Endometrial microvascular endothelial cells (primary cell): ENCODE data around the gene PRDM12. TPM values are rescaled to one million over a fixed set of nuclear protein-coding genes. Genes with fewer than 3 reads are reported as not detected.

Experiments used
- in situ Hi-C: cut with HindIII; loops from 2 replicates; pipeline ENCODE4 v1.10.0; 2017; ENCODE audit warnings: low sequenced_read_pairs, low pct_unique_long_range_greater_than_20kb; ENCODE audit errors: inconsistent ontology term
- total RNA-seq: library from RNA; depleted of rRNA; stranded (reverse); fragments of >200 nt; gene quantifications from one replicate; pipeline ENCODE4 v1.2.3, GENCODE V29; 2015; ENCODE audit errors: inconsistent ontology term

PRDM12 gene
- total RNA-seq, 1 donor from 2014 or later = not detected

DNA sequence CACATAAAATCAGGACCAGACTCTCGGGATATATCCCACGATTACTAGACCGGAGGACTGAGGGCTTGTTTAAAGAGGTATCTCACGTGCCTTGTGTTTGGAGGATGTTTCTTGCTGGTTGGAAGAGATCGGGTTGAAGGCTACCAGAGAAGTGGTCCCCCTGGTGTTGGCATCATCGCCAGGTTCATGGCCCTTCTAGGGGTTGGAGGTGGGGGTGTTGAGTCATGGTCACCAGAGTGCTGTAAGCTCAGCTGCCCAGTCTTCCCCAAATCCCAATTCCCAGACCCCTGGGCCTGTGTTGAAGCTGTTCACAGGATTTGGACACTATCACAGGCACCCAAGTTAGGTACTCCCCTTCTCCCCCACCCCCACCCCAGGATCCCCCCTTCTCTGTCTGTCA, 29.1 kb upstream of the PRDM12 start:
- in situ Hi-C loops = no loop called here

DNA sequence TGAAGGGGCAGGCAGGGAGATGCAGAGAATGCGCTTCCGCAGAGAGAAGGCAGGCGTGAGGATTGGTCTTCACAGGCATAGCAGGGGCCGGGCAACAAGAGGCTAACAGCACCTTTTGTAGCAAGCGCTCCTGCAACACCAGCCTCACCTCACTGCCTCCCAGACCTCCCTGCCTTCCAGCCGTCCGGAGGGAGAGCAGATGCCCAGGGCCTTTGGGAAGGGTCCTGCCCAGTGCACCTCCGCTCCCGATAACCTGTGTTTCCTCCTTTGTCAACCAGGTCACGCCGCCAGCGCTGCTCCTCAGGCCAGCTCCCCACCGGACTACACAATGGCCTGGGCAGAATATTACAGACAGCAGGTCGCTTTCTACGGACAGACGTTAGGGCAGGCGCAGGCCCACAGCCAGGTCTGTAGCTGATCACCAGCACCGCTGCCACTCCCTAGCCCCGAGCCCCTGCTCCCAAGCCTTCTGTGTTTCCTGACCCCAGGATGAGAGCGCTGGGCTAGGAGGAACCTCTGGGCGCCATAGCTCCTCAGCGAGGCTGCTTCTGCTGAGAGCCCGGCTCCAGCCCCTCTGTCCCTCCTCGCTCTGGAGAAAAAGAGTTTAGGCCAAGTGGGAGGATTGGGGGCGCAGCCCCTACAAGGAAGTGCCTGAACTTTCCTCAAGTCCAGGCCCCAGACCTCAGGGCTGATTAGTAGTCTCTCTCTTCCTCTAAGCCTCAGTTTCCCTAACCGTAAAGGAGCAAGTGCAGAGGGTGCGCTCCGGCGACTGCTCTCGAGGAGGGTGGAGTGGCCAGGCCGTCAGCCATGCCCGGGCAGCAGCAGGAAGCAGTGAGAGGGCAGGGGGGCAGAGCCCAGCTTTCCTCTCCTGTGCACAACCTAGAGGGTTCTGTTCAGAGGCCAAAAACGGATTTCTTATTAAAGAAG, 28.4 kb upstream of the PRDM12 start:
- in situ Hi-C loops = no loop called here

DNA sequence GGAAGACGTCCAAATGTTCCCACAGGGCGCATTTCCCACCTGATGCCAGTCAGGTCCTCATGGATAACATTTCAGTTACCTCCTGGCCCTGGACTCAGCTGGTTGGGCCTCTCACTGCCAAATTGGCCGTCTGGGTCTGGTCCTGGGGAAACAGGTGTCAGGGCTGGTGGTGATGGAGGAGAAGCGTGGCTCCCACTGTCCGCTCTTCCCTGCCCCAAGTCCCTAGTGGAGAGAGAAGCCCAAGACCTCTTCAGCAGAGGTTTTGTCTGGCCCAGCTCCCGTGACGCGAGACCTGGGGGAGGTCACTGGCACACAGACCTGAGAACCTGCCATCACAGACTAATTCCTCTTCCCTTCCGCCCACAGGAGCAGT, 27.8 kb upstream of the PRDM12 start:
- in situ Hi-C loops = no loop called here

DNA sequence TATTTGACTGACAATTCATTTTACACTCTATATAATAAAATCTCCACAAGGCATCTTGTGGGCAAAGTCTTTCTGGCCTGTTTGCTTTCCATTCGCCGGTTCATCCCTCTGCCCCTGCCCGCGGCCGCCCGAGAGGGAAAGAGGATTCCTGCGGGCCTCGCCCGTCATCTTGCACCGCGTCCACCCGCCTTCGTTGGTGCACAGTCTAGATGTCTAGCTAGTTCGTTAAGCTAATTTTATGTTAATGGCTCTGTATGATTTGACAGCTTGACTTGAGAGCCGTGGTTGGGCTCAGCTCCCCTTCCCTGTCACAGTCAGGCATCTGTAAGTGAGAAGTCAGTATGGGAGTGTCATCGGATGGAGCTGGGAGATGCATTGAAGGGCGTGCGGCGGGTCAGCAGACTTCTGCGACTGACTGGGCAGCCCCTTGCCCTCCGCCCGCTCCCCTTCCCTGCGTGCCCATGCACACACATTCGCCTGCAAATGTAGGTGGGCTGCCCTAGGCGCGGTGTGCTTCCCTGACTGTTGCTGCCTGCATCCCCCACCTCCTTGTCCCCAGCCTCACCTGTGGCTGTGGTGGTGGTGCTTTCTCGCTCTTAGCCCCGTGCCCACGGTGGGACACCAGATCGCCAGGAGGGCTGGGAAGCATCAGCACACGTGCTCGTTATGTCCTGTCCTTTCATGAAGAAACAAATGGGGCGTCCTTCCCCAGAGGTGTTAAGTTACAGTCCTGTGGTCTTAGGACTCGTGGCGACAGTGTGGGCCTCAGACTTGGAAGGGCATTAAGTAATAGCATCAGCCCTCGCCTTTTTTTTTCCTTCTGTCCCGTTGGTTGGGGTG, 25.9 kb upstream of the PRDM12 start:
- in situ Hi-C loops = no loop called here

DNA sequence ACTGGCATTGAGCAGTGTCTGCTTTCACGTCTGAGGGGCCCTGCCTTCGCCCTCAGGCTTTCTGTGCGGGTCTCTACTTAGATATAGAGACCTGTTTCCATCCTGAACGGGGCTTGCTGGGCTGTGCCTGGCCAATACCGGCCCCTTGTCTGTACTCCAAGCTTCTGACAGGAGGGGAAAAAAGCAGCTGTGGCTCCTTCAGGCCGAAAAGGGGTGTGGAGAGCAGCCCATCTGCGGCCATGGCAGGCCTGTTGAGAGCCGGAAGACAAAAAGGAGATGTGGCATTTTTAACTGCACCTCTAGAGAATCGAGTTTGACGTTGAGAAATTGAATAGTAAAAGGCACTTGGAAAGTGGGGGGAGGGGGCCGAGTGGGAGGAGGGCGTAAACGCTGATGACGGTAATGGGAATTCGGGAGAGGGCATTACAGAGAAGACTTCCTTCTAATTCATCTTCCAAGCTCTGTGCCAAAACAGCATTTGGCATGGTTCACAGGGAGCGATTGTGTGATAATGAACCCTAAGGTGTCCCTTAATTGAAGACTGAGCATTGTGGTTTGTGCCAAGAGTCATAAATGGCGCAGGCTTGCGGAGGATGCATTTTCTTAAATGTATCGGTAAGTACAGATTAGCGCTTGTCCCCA, 25.1 kb upstream of the PRDM12 start:
- in situ Hi-C loops = no loop called here

DNA sequence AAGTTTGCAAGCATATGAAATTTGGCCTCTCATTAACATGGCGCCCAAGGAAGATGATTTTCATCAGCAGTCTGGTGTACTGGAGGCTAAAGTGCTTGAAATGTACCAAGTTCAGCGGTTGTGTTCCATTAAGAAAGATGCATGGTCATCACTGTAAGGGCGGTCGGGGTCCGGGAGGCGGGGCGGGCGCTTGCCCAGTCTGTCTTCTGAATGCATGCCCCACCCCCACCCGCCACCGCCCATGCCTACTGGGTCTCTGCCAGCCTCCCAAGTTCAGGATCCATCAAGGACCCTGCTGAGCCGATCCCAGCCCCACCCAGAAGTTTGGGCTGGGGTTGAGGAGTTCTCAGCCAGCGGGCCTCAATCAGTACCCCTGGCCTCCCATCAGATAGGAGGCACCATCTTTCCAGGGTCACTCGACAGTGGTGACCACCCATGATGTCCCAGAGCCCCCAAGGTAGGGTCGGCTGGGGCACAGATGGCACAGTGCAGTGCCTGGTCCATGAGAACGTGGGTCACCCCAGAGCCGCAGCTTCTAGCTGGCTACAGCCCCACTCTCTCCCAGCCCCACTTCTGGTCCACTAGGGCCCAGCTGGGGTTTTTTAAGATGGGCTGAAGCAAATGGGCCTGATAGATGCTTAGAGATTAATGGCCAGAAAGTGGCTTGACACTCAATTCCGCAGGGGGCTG, 24.4 kb upstream of the PRDM12 start:
- in situ Hi-C loops = no loop called here

DNA sequence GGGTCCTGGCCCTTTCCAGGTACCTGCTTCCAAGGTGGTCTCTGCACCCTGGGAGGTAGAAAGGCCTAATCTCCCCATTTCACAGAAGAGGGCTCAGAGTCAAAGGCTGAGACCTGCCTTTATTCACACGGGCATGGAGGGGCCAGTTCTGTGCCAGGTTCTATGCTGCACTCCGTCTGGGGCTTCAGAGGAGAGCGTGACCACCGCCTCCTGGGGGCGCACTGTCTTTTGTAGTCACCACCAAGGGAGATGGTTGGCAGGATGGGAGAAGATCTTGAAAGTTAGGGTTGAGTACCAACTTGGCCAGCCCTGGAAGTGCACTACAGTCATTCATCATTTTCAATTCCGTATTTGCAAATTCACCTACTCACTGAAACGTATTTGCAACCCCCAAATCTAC, 23.7 kb upstream of the PRDM12 start:
- in situ Hi-C loops = no loop called here

DNA sequence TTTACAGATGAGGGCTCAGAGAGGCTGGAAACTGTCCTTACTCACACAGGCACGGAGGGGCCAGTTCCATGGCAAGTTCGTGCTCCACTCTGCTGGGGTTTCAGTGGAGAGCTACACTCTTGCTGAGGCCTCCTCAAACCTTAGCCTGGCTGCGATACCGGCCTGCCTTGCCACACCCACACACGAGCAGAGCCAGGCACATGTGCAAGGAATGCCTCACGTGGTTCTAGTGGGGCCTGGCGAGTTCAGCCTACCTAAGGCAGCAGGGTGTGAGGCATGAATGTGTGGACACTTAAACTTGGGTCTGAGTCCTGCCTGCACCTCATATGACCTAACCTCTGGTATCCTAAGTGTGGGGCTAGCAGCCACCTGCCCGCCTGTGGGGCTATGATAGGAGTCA, 21.5 kb upstream of the PRDM12 start:
- in situ Hi-C loops = no loop called here

DNA sequence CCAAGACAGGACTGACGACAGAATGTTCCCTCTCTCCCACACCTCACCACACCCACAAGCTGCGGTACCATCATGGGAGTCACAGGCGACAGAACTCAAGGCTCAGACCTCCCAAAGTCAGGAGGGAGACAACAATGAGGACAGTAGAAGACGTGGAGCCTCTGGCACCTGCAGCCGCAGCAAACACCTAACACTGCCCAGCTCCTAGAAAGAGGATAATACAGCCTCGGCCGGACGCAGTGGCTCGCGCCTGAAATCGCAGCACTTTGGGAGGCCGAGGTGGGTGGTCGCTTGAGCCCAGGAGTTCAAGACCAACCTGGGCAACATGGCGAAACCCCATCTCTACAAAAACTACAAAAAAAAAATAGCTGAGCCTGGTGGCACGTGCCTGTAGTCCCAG, 13.2 kb upstream of the PRDM12 start:
- in situ Hi-C loops = no loop called here

DNA sequence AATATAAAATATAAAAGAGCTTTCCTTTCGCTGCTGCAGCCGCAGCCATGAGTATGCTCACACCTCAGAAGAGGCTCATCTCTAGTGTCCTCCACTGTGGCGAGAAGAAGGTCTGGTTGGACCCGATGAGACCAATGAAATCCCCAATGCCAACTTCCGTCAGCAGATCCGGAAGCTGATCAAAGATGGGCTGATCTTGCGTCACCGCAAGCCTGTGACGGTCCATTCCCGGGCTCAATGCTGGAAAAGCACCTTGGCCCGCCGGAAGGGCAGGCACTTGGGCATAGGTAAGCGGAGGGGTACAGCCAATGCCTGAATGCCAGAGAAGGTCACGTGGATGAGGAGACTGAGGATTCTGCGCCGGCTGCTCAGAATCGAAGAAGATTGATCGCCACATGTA, 12.6 kb upstream of the PRDM12 start:
- in situ Hi-C loops = no loop called here

DNA sequence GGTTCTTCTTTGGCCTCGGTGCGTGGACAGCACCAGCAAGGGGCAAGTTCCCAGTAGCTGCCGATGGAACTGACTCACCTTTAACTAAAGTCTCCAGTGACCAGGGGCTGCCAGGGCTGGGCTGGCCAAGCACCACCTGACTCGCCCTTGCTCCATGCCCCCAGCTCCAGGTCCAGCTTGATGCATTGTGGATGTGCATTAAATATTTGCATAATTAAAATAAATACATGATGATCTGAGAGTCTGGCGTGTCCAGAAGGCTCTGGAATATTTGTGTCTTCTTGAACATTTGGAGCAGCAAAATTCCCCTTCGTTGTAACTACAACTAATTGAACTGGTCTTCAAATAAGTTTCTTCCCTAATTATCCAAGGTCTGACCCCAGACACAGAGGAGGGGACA, 9.5 kb upstream of the PRDM12 start:
- in situ Hi-C loops = no loop called here

DNA sequence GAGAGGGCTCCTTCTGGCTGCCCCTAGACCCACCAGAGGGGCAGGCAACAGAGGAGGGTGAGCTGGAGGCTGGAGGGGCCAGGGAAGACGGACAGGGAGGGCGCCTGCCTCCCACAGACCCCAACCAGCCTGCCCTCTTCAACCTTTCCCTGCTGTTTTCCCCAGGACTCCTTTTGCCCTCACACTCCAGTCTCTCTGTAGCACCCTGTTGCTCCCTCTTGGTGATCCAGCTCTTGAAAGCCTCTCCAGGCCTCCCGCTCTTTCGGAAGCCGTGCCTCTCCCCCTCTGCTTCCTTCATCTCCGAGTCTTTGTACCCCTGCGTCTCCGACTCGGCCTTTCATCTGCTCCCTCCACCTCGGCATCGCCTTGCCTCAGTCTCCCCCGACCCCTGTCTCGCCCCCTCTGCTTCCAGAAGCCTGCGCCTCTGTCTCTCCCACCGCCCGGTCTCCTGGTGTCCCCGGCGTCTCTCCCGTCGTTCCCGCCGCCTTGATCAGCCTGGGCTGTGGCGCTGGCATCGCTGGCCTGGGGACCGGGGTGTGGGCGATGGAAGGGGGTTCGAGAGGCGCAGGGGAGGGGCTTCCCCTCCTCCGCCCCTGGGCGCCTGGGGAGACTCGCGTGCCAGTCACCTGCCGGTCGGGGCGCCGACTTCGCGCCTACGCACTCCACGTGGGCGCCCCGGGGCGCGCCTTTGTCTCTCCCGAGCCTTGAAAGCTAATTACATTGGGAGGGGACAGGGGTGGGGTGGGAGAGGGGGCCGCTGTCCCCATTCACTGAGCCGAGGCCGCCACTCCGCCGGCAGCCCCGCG, 5.3 kb upstream of the PRDM12 start:
- in situ Hi-C loops = no loop called here

DNA sequence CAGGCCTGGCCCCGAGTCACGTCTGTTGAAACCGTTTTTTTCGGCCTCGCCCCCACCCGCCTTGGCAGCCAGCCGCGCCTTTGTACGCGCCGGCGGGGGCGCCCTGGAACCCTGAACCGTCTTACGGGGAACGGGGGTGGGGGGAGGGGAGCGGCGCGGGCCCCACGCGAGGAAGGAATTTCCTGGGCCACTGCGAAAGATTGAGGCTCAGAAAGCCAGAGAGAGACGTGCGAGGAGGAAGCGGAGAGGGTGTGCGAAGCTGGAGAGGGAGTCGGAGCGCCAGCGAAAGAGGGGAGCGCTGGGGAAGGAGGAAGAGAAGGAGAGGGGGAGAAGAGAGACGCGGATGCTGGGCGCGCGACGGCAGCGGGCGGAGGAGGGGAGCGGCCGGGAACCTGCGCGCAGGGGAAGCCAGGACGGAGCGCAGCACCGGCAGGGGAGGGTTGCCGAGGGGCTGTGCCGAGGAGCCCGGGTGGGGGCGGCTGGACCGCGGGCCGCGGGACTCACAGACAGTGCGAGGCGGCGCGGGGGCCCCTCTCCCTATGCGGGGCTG, 4.6 kb upstream of the PRDM12 start:
- in situ Hi-C loops = no loop called here

DNA sequence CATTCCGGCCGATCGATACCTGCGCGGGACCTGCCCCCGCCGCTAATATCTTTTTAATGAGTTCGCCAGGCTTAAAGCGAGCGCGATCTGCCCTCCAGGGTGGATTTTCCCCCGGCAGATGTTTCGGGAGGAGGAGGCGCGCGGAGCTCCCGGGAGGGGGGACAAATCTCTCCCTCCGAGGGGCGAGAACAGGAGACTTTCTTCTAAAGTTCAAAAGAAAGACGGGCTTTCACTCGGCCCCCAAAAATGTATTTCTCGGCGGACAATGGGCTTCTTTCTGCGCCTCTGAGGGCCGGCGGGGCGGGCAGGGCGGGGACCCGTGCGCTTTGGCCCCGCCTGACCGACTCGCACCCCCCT, 4.1 kb upstream of the PRDM12 start:
- in situ Hi-C loops = no loop called here

DNA sequence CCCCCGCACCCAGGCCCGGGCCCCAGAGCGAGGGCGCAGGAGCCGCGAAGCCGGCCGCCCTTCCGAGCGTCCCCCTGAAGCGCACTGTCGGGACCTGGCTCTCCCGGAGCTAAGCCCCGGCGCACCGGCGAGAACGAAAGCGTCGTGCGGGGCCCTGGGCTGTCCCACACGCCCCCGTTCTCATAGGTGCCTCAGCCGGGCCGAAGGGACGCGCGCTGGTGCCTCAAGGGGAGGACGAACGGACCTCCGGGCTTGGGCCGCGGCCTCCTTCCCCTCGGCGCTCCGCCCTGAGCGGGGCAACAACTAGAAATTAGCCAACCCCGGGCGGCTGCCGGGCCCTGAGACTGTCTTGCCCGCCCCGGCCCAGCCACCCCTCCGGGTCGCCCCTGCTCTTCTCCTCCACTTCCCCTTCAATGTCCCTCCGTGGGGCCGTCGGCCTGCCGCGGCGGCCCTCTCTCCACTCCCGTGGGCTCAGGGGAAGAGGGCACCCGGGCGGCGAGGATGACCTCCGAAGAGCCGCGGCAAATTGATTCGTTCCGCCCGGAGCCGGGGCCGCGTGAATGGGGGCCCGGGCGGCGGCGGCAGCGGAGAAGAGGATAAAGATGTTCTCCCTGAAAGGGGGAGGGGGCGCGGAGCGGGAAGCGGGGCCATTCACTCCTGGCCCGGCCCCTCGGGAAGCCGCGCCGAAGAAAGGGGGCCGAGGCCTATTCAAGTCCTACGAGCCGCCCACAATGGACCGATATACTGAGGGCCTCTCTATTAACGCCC, 3.5 kb upstream of the PRDM12 start:
- in situ Hi-C loops = no loop called here

DNA sequence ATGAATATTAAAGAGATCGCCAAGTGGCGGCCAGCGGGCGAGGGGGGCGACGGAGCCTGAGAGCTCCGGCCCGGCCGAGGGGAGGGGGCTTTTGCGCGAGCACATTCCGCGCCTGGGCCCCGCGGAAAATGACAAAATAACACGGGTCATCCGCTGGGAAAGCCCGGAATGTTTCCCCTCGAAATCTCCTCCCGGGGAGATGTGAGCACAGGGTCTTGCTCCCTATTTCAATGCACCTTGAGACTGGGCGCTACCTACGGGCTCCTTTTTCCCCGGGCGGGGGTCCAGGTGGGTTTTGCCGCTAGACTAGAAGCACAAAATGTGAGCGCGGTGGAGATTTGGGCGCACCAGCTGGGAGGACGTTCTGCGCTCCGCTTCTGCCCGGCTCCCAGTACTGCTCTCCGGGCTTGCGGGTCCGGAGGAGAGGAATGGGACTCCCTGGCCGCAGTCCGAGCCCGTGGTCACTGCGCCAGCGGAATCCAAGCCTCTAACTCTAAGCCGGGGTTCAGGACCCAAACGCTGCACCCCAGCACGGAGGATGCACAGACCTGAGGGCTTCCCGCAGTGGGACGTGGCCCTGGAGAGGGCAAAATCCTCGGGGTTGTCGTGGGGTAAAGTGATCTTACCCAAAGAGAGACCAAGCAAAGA, 2.8 kb upstream of the PRDM12 start:
- in situ Hi-C loops = no loop called here
